Measurements from ENCODE around the gene FBXL13. TPM values are rescaled to one million over a fixed set of nuclear protein-coding genes. Genes with fewer than 3 reads are reported as not detected.

FBXL13 gene
- total and polyA plus RNA-seq, 2 of the 8 experiments (the other 6 are each of a cell fraction or from before 2014, with no cell fraction given), result 1.2 to 2.8 TPM

DNA sequence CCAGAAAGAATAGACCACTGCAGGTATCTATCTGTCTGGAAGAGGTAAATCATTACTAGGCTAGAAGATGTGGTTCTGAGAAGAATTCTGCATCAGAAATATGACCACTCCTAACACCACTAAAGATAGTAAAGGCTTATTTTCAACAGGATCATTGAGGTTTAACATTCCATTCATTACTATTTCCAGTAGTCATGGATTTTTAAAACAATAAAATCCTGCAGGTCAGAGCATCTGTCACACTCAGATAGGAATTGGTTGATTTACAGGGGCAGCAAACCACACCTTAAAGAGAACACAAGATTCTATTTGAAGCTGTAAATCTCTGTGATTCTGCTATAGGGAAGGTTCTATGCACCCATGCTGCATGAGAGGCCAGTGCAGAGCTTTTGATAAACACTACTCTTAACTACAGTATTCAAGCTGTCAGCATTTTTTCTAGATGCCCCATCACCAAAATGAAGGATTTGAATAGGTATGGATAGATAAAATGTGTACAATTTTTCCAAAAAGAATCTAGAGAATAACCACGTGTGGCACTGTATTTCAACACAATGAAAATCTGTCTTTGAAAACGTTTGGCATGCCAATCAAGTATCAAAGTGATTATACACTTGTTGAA, 147.2 kb downstream of the FBXL13 start (continued):
- TF ChIP-seq, protein P1, sequence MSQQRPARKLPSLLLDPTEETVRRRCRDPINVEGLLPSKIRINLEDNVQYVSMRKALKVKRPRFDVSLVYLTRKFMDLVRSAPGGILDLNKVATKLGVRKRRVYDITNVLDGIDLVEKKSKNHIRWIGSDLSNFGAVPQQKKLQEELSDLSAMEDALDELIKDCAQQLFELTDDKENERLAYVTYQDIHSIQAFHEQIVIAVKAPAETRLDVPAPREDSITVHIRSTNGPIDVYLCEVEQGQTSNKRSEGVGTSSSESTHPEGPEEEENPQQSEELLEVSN (IDR thresholded peaks at IDR 0.05), result no peak
- TF ChIP-seq SP4 (IDR thresholded peaks at IDR 0.05; ENCODE audit: low read length), result no peak
- TF ChIP-seq SIRT6 (IDR thresholded peaks at IDR 0.05; ENCODE audit: low read length), result no peak
- no peak for TF ChIP-seq SIX5 (IDR thresholded peaks at IDR 0.05; ENCODE audit: low read depth, low read length)
- TF ChIP-seq HDAC2 (IDR thresholded peaks at IDR 0.05; ENCODE audit: borderline replicate concordance in 1 of 2, low read depth in 2 of 2, low read length in 2 of 2), result no peak
- no peak for TF ChIP-seq RFX5 (IDR thresholded peaks at IDR 0.05; ENCODE audit: borderline replicate concordance, low read depth, low read length)

Data from H1 (cell line).